Tibial nerve (tissue), 3 donors: ENCODE measurements around the gene CEACAM3.

Experiments
- POLR2A ChIP-seq, 2 donors: fragments of 450-650 bp; IDR thresholded peaks; one replicate each; pipeline ENCODE4 v1.6.1; 2017; ENCODE audit warnings: antibody characterized with exemption in 2 of 2, mild to moderate bottlenecking in 2 of 2, moderate library complexity in 2 of 2
- TF ChIP-seq, protein P1 (sequence below), 5 experiments: fragments of 200-600 bp in 3 of 5; fragments of 450-650 bp in 2 of 5; sonication (generic) in 3 of 5; IDR thresholded peaks; one replicate each; pipeline ENCODE4 v1.5.1; 2016 to 2019; ENCODE audit warnings: antibody characterized with exemption in 5 of 5, mild to moderate bottlenecking in 3 of 5, moderate library complexity in 2 of 5

DNA sequence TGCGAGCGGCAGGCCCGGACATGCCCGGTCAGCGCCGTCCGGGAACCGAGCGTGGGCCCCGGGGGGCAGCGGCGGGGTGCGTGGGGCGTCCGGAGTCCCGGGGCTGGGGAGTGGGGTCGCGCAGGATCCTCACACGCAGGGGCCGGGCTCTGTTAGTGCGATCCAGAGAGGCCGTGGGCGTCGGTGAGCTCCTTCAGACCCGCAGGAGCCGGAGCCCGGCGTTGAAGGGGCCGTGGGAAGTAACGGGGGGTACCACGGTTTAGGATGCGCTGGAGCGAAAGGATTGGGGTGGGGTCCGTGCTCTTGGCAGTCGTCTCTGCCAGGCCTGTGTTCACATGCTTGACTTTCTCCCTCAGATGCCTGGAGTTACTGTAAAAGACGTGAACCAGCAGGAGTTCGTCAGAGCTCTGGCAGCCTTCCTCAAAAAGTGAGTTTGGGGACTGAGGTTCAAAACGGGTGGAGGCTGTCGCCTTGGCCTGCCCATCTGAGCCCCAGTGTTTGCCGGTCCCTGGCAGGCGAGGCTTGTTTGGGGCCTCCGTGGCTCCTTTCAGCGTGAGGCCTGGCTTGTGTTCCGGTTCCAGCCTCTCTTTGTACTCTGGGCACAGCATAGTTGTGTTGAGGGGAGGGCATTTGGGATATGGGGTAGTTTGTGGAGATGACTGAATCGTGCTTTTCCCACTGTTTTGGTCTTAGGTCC lies 64.2 kb downstream of the CEACAM3 start:
- TF ChIP-seq POLR2A (IDR thresholded peaks at IDR 0.05): no peak
- TF ChIP-seq, protein P1, sequence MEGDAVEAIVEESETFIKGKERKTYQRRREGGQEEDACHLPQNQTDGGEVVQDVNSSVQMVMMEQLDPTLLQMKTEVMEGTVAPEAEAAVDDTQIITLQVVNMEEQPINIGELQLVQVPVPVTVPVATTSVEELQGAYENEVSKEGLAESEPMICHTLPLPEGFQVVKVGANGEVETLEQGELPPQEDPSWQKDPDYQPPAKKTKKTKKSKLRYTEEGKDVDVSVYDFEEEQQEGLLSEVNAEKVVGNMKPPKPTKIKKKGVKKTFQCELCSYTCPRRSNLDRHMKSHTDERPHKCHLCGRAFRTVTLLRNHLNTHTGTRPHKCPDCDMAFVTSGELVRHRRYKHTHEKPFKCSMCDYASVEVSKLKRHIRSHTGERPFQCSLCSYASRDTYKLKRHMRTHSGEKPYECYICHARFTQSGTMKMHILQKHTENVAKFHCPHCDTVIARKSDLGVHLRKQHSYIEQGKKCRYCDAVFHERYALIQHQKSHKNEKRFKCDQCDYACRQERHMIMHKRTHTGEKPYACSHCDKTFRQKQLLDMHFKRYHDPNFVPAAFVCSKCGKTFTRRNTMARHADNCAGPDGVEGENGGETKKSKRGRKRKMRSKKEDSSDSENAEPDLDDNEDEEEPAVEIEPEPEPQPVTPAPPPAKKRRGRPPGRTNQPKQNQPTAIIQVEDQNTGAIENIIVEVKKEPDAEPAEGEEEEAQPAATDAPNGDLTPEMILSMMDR (IDR thresholded peaks at IDR 0.05): no peak
